Immature natural killer cell (primary cell): Measurements from ENCODE around the gene SPEF1. TPM values are rescaled to one million over a fixed set of nuclear protein-coding genes. Genes with fewer than 3 reads are reported as not detected.

Experiments
- DNase-seq, 3 donors: peaks; one replicate each; pipeline ENCODE4 v3.0.0; 2022; ENCODE audit warnings: mixed read lengths in 1 of 3
- H3K27ac Mint-ChIP-seq, 6 donors: one replicate each; pipeline ENCODE4 v1.8.0; 2020; ENCODE audit warnings: mixed read lengths in 6 of 6, mild to moderate bottlenecking in 5 of 6, inconsistent platforms in 4 of 6, moderate library complexity in 3 of 6
- H3K27me3 Mint-ChIP-seq, 3 donors: one replicate each; pipeline ENCODE4 v1.8.0; 2020 to 2021; ENCODE audit warnings: low read depth in 3 of 3, mild to moderate bottlenecking in 3 of 3, mixed read lengths in 3 of 3, moderate library complexity in 3 of 3, inconsistent platforms in 1 of 3
- H3K36me3 Mint-ChIP-seq, 3 donors: one replicate each; pipeline ENCODE4 v1.8.0; 2020; ENCODE audit warnings: mixed read lengths in 3 of 3, inconsistent platforms in 2 of 3, mild to moderate bottlenecking in 2 of 3
- H3K4me1 Mint-ChIP-seq, 2 donors: one replicate each; pipeline ENCODE4 v1.8.0; 2020; ENCODE audit warnings: inconsistent platforms in 2 of 2, mild to moderate bottlenecking in 2 of 2, mixed read lengths in 2 of 2, moderate library complexity in 1 of 2
- H3K4me3 Mint-ChIP-seq, 5 donors: one replicate each; pipeline ENCODE4 v1.8.0; 2020; ENCODE audit warnings: mild to moderate bottlenecking in 5 of 5, mixed read lengths in 5 of 5, inconsistent platforms in 3 of 5, moderate library complexity in 3 of 5
- H3K9me3 Mint-ChIP-seq, 6 donors: one replicate each; pipeline ENCODE4 v1.8.0; 2020; ENCODE audit warnings: mild to moderate bottlenecking in 6 of 6, mixed read lengths in 6 of 6, inconsistent platforms in 4 of 6, moderate library complexity in 3 of 6
- polyA plus RNA-seq, 3 donors: library from polyadenylated mRNA; unstranded; fragments of 300-500 nt; fragmentation: Illumina TruSeq; gene quantifications; one replicate each; pipeline ENCODE4 v1.2.3, GENCODE V29; 2021

Gene SPEF1
- polyA plus RNA-seq, 3 donors from 2014 or later, result not detected

- Mint-ChIP-seq H3K4me3 (peak overlapping the region in 1 of 5 donors; percentile 40), H3K27me3 (peaks cover 12 to 19% (median 15%) of the 10 kb centered on the region in 3 donors), H3K9me3 (no peaks in the 10 kb centered on the region), H3K4me1 (no peaks in the 10 kb centered on the region), H3K36me3 (peaks cover 0 to 4% (median 0%) of the 10 kb centered on the region in 3 donors), H3K27ac (peak overlapping the region in 1 of 6 donors; percentile 41)
- no peak for DNase-seq
These were observed 50.2 kb downstream of the SPEF1 start for GRCh38 chr20:3730803-3731672.

GRCh38 chr20:3729811-3730540, 51.3 kb downstream of the SPEF1 start:
- DNase-seq, result no peak
- Mint-ChIP-seq H3K27ac (no peak overlapping the region), H3K9me3 (no peaks in the 10 kb centered on the region), H3K4me1 (no peaks in the 10 kb centered on the region), H3K27me3 (peaks cover 12 to 19% (median 18%) of the 10 kb centered on the region in 3 donors), H3K36me3 (peaks cover 0 to 4% (median 0%) of the 10 kb centered on the region in 3 donors), H3K4me3 (peak overlapping the region in 1 of 5 donors; percentile 11)

- H3K4me1 Mint-ChIP-seq, result no peaks in the 10 kb centered on the region
- no peak overlapping the region for H3K27ac Mint-ChIP-seq
- no peak overlapping the region for H3K4me3 Mint-ChIP-seq
- DNase-seq, result no peak
- peaks cover 0 to 4% (median 0%) of the 10 kb centered on the region in 3 donors for H3K36me3 Mint-ChIP-seq
- H3K27me3 Mint-ChIP-seq, result peaks cover 11 to 19% (median 16%) of the 10 kb centered on the region in 3 donors
- no peaks in the 10 kb centered on the region for H3K9me3 Mint-ChIP-seq
These were observed 51.9 kb downstream of the SPEF1 start for GRCh38 chr20:3729378-3729777.

- DNase-seq, result no peak
These were observed 52.4 kb downstream of the SPEF1 start for GRCh38 chr20:3728876-3729275.

GRCh38 chr20:3728354-3728753, 52.9 kb downstream of the SPEF1 start:
- DNase-seq, result no peak
- peaks cover 0 to 4% (median 0%) of the 10 kb centered on the region in 3 donors for H3K36me3 Mint-ChIP-seq
- peaks cover 12 to 16% (median 16%) of the 10 kb centered on the region in 3 donors for H3K27me3 Mint-ChIP-seq
- H3K27ac Mint-ChIP-seq, result no peak overlapping the region
- no peaks in the 10 kb centered on the region for H3K4me1 Mint-ChIP-seq
- H3K9me3 Mint-ChIP-seq, result no peaks in the 10 kb centered on the region
- no peak overlapping the region for H3K4me3 Mint-ChIP-seq

More at GRCh38 chr20:3728876-3729275, 52.4 kb downstream of the SPEF1 start:
- no peaks in the 10 kb centered on the region for H3K9me3 Mint-ChIP-seq
- no peak overlapping the region for H3K27ac Mint-ChIP-seq
- H3K4me3 Mint-ChIP-seq, result no peak overlapping the region
- no peaks in the 10 kb centered on the region for H3K4me1 Mint-ChIP-seq
- H3K27me3 Mint-ChIP-seq, result peaks cover 13 to 19% (median 16%) of the 10 kb centered on the region in 3 donors
- peaks cover 0 to 4% (median 0%) of the 10 kb centered on the region in 3 donors for H3K36me3 Mint-ChIP-seq

Other genes starting within 250 kb of the SPEF1 start
- not detected for gene GFRA4, start 118.0 kb downstream of the SPEF1 start, polyA plus RNA-seq
- gene ADAM33, start 99.4 kb downstream of the SPEF1 start, polyA plus RNA-seq, result not detected
- under 1 TPM in 1 of 3 donors, not detected in 2; 0.13 TPM for gene SIGLEC1, start 68.8 kb downstream of the SPEF1 start, polyA plus RNA-seq
- gene HSPA12B, start 48.8 kb downstream of the SPEF1 start, polyA plus RNA-seq, result under 1 TPM in 1 of 3 donors, not detected in 2; 0.53 TPM
- gene ADISSP, start 13.7 kb downstream of the SPEF1 start, polyA plus RNA-seq, result 10 to 100 TPM; 16.4 to 27.5 (median 16.6) TPM
- 1 to 10 TPM; 1.0 to 1.7 (median 1.1) TPM for gene CENPB, start 5.3 kb upstream of the SPEF1 start, polyA plus RNA-seq
- 10 to 100 TPM; 25.3 to 42.0 (median 29.0) TPM for gene CDC25B, start 14.9 kb upstream of the SPEF1 start, polyA plus RNA-seq
- 10 to 100 TPM; 16.3 to 23.1 (median 17.4) TPM for gene AP5S1, start 39.1 kb upstream of the SPEF1 start, polyA plus RNA-seq
- 1 to 10 TPM; 1.8 to 9.3 (median 2.5) TPM for gene MAVS, start 65.4 kb upstream of the SPEF1 start, polyA plus RNA-seq
- gene PANK2, start 107.9 kb upstream of the SPEF1 start, polyA plus RNA-seq, result 10 to 100 TPM; 42.1 to 53.0 (median 44.3) TPM
- gene RNF24, start 234.1 kb upstream of the SPEF1 start, polyA plus RNA-seq, result 10 to 100 TPM in 1 of 3 donors, 1 to 10 TPM in 2; 4.4 to 10.7 (median 7.4) TPM